ENCODE results near the gene CPED1. TPM values are rescaled to one million over a fixed set of nuclear protein-coding genes. Genes with fewer than 3 reads are reported as not detected.
A peak's percentile ranks its signal among the peaks of the same experiment; 100 is the strongest.

Gene CPED1
- total RNA-seq, 1 experiment from 2014 or later: 1.8 TPM

- intact Hi-C loops (cut with micrococcal nuclease): loop anchor here (10.0 kb wide), 3 partner anchors 60 to 660 kb away; partner anchors contain the start of gene CPED1
- CTCF ChIA-PET: no interaction called here
- BruUV-seq (replicated peaks): no TSS peak
Measured at GRCh38 chr7:121334376-121334775, 345.9 kb downstream of the CPED1 start.

GRCh38 chr7:121334875-121335648 lies 346.6 kb downstream of the CPED1 start:
- DNase-seq (no peak), ATAC-seq (no peak)
- no peak overlapping the region for H2AFZ ChIP-seq (ENCODE audit: low read length)
- H3K9ac ChIP-seq (ENCODE audit: low read length): no peak overlapping the region
- BruUV-seq (replicated peaks): no TSS peak
- no peak overlapping the region for H3K4me2 ChIP-seq (ENCODE audit: low read length)
- no peaks in the 10 kb centered on the region for H3K9me3 ChIP-seq (ENCODE audit: low read length)
- H3K36me3 ChIP-seq (ENCODE audit: low read depth, low read length): no peaks in the 10 kb centered on the region
- peak; percentile 17 for TF ChIP-seq EZH2 (IDR thresholded peaks at IDR 0.05; ENCODE audit: low read length, unreplicated experiment)
- TF ChIP-seq, protein P1, sequence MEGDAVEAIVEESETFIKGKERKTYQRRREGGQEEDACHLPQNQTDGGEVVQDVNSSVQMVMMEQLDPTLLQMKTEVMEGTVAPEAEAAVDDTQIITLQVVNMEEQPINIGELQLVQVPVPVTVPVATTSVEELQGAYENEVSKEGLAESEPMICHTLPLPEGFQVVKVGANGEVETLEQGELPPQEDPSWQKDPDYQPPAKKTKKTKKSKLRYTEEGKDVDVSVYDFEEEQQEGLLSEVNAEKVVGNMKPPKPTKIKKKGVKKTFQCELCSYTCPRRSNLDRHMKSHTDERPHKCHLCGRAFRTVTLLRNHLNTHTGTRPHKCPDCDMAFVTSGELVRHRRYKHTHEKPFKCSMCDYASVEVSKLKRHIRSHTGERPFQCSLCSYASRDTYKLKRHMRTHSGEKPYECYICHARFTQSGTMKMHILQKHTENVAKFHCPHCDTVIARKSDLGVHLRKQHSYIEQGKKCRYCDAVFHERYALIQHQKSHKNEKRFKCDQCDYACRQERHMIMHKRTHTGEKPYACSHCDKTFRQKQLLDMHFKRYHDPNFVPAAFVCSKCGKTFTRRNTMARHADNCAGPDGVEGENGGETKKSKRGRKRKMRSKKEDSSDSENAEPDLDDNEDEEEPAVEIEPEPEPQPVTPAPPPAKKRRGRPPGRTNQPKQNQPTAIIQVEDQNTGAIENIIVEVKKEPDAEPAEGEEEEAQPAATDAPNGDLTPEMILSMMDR (conservative IDR thresholded peaks at IDR 0.05; ENCODE audit: low read depth, low read length): no peak
- intact Hi-C loops (cut with micrococcal nuclease): loop anchor here (10.0 kb wide), 3 partner anchors 60 to 660 kb away; partner anchors contain the start of gene CPED1
- no peak overlapping the region for H3K4me3 ChIP-seq (ENCODE audit: low read length)
- H3K9me2 ChIP-seq (replicated peaks; ENCODE audit: low read length): no peaks in the 10 kb centered on the region
- no peaks in the 10 kb centered on the region for H4K20me1 ChIP-seq (ENCODE audit: low read length)
- H3F3A ChIP-seq (ENCODE audit: low read length, unreplicated experiment): no peaks in the 10 kb centered on the region
- H3K4me1 ChIP-seq (ENCODE audit: insufficient read depth, low read length): no peaks in the 10 kb centered on the region
- no peak overlapping the region for H3K27ac ChIP-seq (ENCODE audit: low read length)
- H3K27me3 ChIP-seq (ENCODE audit: low read length): peaks cover 61% of the 10 kb centered on the region
- POLR2A ChIA-PET (ENCODE audit: unreplicated experiment): no interaction called here
- CTCF ChIA-PET: no interaction called here
- no peaks in the 10 kb centered on the region for H3K79me2 ChIP-seq (ENCODE audit: low read length)

More at GRCh38 chr7:121334376-121334775, 345.9 kb downstream of the CPED1 start:
- Histone ChIP-seq H3K27ac (ENCODE audit: low read length) (no peak overlapping the region), H3K4me2 (ENCODE audit: low read length) (no peak overlapping the region), H3F3A (ENCODE audit: low read length, unreplicated experiment) (no peaks in the 10 kb centered on the region), H3K9ac (ENCODE audit: low read length) (no peak overlapping the region), H3K27me3 (ENCODE audit: low read length) (peaks cover 68% of the 10 kb centered on the region), H3K4me1 (ENCODE audit: insufficient read depth, low read length) (no peaks in the 10 kb centered on the region), H3K9me2 (replicated peaks; ENCODE audit: low read length) (no peaks in the 10 kb centered on the region), H3K79me2 (ENCODE audit: low read length) (no peaks in the 10 kb centered on the region), H3K9me3 (ENCODE audit: low read length) (no peaks in the 10 kb centered on the region), H3K36me3 (ENCODE audit: low read depth, low read length) (no peaks in the 10 kb centered on the region), H2AFZ (ENCODE audit: low read length) (no peak overlapping the region), H4K20me1 (ENCODE audit: low read length) (no peaks in the 10 kb centered on the region), H3K4me3 (ENCODE audit: low read length) (no peak overlapping the region)
- POLR2A ChIA-PET (ENCODE audit: unreplicated experiment): no interaction called here
- DNase-seq (no peak), ATAC-seq (no peak)
- no peak for TF ChIP-seq EZH2phosphoT487 (IDR thresholded peaks at IDR 0.05; ENCODE audit: borderline replicate concordance, low read length)
- TF ChIP-seq, protein P1 (conservative IDR thresholded peaks at IDR 0.05; ENCODE audit: low read depth, low read length): no peak

DNA sequence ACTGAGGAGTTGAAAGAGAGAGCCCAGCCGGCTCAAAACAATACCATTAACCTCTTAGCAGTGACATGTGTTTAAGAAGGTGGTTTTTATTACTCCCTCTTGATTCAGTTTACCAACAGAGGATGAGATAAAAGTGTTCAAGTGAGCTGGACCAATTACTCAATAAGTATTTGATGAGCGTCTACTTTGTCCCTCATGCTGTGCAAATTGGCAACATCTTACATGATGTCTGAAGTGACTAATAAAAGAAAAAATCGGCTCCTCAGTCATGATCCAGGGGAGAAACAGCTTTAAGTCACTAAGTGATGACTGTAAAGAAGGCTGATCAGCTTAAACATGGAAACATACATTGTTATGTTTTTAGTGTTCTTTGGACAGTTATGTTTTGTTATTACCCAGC lies 348.1 kb downstream of the CPED1 start:
- H3K9me3 ChIP-seq (ENCODE audit: low read length): no peaks in the 10 kb centered on the region
- no peaks in the 10 kb centered on the region for H3K9me2 ChIP-seq (replicated peaks; ENCODE audit: low read length)
- intact Hi-C loops (cut with micrococcal nuclease): loop anchor here (10.0 kb wide), 3 partner anchors 62 to 658 kb away; partner anchors contain the start of gene CPED1
- no peaks in the 10 kb centered on the region for H4K20me1 ChIP-seq (ENCODE audit: low read length)
- H3K4me1 ChIP-seq (ENCODE audit: insufficient read depth, low read length): no peaks in the 10 kb centered on the region
- H3K27ac ChIP-seq (ENCODE audit: low read length): no peak overlapping the region
- no peak overlapping the region for H3K4me2 ChIP-seq (ENCODE audit: low read length)
- BruUV-seq (replicated peaks): no TSS peak
- DNase-seq: no peak
- no peak for ATAC-seq
- no peaks in the 10 kb centered on the region for H3F3A ChIP-seq (ENCODE audit: low read length, unreplicated experiment)
- CTCF ChIA-PET: no interaction called here
- no peak overlapping the region for H3K4me3 ChIP-seq (ENCODE audit: low read length)
- TF ChIP-seq EZH2 (IDR thresholded peaks at IDR 0.05; ENCODE audit: low read length, unreplicated experiment) (no peak), EZH2phosphoT487 (IDR thresholded peaks at IDR 0.05; ENCODE audit: borderline replicate concordance, low read length) (no peak)
- TF ChIP-seq, protein P1 (conservative IDR thresholded peaks at IDR 0.05; ENCODE audit: low read depth, low read length): no peak
- POLR2A ChIA-PET (ENCODE audit: unreplicated experiment): no interaction called here
- H3K9ac ChIP-seq (ENCODE audit: low read length): no peak overlapping the region
- peaks cover 46% of the 10 kb centered on the region for H3K27me3 ChIP-seq (ENCODE audit: low read length)
- H3K36me3 ChIP-seq (ENCODE audit: low read depth, low read length): no peaks in the 10 kb centered on the region
- H3K79me2 ChIP-seq (ENCODE audit: low read length): no peaks in the 10 kb centered on the region
- H2AFZ ChIP-seq (ENCODE audit: low read length): no peak overlapping the region

Measured in PC-3 (cell line).